VCaP (cell line): ENCODE data around the gene LCAT.

ENCODE experiments used
- H3K27ac ChIP-seq: fragments of 450-650 bp; 2 replicates; pipeline ENCODE4 v1.5.1; 2017
- TF ChIP-seq, protein P1 (sequence below): fragments of 450-650 bp; conservative IDR thresholded peaks from 2 replicates; pipeline ENCODE4 v1.5.1; 2017; ENCODE audit warnings: mild to moderate bottlenecking, moderate library complexity

Gene LCAT

DNA sequence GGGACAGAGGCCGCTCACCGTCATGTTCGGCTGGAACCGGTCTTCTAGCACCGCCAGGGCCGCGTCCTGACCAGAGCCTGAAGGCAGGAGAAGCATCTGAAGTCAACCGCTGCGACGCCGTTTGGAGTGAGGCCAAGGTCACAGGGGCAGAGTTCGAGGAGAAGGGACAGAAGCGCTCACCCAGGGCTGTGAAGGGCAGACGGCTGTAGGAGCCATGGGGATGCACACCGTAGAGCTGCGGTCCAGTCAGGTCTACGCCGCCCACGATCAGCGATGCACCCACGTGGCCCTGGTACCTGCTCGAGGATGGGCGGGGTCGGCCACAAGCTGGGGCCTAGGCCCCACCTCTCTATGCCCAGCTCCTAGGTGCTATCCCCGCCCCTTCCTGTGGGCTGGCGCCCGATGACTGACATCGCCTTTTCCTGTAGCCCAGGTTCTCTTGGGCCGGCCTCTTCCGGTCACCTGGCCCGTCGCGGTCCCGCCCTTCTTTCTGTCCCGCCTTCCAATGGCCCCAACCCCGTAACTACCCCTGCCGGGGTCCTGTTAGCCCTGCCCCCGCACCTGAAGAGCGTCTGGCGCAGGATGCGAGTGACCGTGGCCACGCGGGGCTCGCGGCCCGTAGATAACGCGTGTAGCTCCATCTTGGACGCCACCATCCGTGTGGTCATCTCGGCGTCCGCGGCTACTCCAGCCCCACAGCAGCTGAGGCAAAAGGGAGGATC lies 8.4 kb downstream of the LCAT start:
- H3K27ac ChIP-seq: peak overlapping the region; percentile 85
- TF ChIP-seq, protein P1, sequence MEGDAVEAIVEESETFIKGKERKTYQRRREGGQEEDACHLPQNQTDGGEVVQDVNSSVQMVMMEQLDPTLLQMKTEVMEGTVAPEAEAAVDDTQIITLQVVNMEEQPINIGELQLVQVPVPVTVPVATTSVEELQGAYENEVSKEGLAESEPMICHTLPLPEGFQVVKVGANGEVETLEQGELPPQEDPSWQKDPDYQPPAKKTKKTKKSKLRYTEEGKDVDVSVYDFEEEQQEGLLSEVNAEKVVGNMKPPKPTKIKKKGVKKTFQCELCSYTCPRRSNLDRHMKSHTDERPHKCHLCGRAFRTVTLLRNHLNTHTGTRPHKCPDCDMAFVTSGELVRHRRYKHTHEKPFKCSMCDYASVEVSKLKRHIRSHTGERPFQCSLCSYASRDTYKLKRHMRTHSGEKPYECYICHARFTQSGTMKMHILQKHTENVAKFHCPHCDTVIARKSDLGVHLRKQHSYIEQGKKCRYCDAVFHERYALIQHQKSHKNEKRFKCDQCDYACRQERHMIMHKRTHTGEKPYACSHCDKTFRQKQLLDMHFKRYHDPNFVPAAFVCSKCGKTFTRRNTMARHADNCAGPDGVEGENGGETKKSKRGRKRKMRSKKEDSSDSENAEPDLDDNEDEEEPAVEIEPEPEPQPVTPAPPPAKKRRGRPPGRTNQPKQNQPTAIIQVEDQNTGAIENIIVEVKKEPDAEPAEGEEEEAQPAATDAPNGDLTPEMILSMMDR: no peak

DNA sequence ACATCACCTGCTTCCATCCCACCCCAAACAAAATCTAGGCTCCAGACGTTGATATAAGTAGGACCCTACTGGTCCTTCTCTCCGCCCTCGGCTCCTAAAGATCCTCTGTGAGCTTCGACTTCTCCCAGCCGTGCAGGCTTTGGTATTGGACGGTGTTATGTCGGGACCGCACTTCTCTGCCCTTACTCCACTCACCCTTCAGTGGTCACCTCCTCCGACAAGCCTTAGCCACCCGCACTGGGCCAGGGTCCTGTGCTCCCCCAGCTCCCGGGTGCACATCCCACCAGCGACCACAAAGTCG lies 8.9 kb downstream of the LCAT start:
- H3K27ac ChIP-seq: peak overlapping the region; percentile 85
- TF ChIP-seq, protein P1: no peak

DNA sequence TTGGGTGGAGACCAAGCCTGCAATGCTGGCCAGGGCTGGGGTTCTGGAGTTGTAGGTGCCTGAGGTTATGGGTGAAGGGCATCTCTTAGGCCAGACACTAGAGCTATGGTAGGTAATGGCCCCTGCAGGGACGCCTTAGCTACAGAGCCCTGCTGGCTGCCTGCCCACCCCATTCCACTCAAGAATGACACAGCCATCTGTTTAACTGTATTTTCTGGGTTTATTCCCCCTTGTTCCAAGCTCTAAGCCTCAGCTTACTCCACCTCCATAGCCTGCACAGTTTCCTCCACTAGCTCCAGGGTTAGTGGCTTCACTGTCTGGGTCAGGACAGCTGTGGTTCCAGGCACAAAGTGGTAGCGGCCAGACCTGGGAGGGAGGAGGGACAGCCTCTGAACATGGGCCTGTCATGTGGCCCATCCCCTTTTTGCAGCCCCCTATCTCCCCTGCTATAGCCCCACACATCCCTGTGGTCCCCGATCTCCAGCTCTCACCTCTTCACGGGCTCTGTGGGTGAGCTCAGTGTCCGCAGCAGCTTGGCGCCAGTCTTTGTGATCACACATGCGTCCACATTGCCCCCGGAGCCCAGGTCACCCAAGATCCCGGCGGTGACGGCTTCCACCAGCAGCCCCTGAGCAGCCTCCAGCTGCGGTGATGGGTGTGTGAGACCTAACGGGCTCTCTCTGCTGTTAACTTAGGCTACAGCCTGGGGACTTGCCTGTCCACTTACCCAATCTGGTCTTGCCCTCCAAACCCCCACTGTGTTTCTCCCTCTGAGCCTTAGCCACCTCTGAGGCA lies 9.4 kb downstream of the LCAT start:
- H3K27ac ChIP-seq: peak overlapping the region; percentile 85
- TF ChIP-seq, protein P1: no peak

DNA sequence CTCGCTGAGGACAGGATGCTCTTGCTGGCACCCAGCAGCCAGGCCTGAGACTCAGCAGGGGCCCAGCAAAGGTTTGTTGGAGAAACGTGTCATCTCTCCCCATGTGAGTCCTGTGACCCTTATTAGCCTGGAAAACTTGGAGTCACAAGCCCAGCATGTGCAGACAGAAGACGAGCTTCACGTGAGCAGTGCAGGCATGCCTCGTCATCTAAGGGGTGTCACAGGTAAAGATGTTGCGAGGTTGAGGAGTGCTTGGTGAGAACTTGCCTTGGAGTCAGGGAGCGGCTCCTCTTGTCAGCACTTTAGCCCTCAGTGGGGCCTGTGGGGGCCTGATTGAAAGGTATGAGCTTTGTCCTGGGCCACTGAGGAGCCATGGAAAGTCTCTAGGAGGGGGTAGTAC lies 10.1 kb downstream of the LCAT start:
- TF ChIP-seq, protein P1: no peak
- 0 out of 2 replicates have a peak overlapping the region, but pooled peaks have one; percentile 85 for H3K27ac ChIP-seq

DNA sequence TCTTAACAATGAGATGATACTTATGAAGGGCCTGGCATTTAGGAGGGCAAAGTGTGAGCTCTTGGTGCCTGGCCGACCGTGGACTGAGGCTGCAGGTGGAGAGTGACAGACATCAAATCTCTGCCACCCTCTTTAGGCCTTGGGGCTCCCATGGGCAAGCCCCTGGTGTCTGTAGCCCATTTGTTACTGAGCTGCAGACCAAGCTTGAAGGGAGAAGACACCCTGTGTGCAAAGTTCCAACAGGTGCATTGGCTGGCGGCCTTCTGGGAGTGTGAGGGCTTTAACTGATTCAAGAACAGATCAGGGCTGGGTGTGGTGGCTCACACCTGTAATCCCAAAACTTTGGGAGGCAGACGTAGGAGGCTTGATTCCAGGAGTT lies 11.5 kb downstream of the LCAT start:
- H3K27ac ChIP-seq: no peak overlapping the region
- TF ChIP-seq, protein P1: no peak

DNA sequence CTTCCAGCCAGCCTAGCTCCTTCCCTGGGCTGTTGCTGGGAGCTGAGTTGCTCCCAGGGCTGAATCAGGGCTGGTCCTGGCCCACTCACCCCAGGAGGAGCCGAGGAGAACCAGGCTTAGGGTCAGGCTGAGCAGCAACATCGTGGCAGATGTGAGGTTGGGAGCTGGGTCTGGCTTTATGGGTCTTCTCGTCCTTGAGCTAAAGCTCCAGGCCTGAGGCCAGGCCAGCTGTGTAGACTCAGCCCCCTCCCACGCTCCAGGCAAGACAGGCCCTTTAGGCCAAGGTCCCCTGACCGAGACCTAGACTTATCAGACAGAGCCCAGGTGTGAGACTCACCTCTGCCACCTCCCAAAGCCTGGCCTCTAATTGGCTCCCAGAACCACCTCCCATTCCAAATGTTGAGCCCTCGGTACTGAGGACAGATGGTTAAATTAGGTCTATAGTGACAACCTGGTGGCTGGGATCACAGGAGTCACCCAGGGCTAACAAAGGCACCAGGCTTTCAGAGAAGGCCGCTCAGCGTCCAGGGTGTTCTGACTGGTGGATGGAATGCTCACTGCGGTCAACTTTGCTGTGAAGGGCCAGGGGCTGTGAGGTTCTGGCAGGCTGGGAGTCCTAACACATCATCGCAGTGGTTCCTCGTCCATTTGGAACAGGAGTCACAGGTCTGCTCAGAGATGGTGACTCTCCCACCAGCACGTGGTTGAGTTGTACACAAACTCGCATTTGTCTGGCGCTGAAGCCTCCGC lies 12.0 kb downstream of the LCAT start, which contains the start of gene CTRL:
Gene CTRL, minus strand, starts transcription at position 151 of the 750 bp plus-strand sequence. Its CDS starts 10 bp downstream, at position 141.
- TF ChIP-seq, protein P1: no peak
- no peak within 1 kb of the TSS for H3K27ac ChIP-seq

DNA sequence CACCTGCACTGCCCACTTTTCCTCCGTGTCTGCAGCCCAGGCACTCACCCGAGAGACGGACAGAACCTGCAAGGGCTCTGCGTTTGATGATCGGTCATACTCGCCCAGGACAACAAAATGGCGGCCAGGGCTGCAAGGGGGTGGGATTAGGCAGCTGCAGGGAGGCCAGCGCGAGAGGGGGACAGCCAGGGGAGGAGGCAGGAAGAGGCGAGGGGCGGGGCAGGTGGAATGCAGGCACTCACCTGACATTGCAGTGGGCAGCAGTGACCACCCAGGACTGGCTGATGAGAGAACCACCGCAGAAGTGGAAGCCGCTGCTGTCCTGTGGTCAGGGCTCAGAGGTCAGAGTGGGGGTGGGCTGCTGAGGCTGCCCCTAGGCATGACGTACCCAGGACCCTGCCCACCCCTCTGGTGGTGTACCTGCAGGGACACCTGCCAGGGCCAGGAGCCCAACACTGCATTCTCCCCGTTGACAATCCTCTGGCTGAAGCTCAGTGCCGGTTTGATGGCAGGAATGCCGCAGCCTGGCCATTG lies 13.2 kb downstream of the LCAT start:
- H3K27ac ChIP-seq: no peak overlapping the region
- TF ChIP-seq, protein P1: no peak
